ENCODE data around the gene BCL2. TPM values are rescaled to one million over a fixed set of nuclear protein-coding genes. Genes with fewer than 3 reads are reported as not detected.

Gene BCL2
- polyA plus RNA-seq, 1 of the 3 experiments (the other 2 are of a cell fraction): 1.5 TPM

DNA sequence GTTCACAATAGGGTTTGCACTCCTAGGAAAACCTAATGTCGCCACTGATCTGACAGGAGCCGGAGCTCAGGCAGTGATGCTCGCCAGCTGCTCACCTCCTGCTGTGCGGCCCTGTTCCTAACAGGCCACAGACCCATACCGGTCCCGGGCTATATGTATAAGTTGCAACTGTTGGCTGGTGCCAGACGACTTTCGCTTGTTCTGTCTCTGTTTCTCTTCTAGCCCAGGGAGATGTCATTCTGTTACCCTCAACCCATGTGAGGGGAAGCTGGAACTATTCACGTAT lies 170.3 kb downstream of the BCL2 start:
- Histone ChIP-seq H3K79me2 (ENCODE audit: insufficient read depth) (no peaks in the 10 kb centered on the region), H3K9me2 (no peaks in the 10 kb centered on the region), H3F3A (replicated peaks; ENCODE audit: insufficient read depth) (no peaks in the 10 kb centered on the region), H3K9me3 (no peaks in the 10 kb centered on the region), H3K27me3 (ENCODE audit: insufficient read depth) (no peaks in the 10 kb centered on the region), H3K27ac (ENCODE audit: low read depth in 2 of 2, low read length in 1 of 2) (no peak overlapping the region), H4K20me1 (ENCODE audit: insufficient read depth) (no peaks in the 10 kb centered on the region), H3K9ac (no peak overlapping the region), H2AFZ (ENCODE audit: low read depth) (no peak overlapping the region), H3K4me3 (ENCODE audit: low read depth in 2 of 2, low read length in 1 of 2) (no peak overlapping the region), H3K4me1 (ENCODE audit: control insufficient read depth in 1 of 2, insufficient read depth in 2 of 2, low read depth in 1 of 2, low read length in 1 of 2) (peaks cover 0 to 5% of the 10 kb centered on the region in 2 experiments; a peak in 2 of 4 replicates), H3K4me2 (no peak overlapping the region), H3K36me3 (replicated peaks in 1 of 2; ENCODE audit: control insufficient read depth in 1 of 2, insufficient read depth in 2 of 2, low read length in 1 of 2) (no peaks in the 10 kb centered on the region)
- ChIA-PET CTCF (no interaction called here), POLR2A (no interaction called here)
- TF ChIP-seq MXI1 (IDR thresholded peaks at IDR 0.05; ENCODE audit: low read depth, low read length): no peak
- DNase-seq: no peak
- WGBS (ENCODE audit: low lambda C conversion rate): 79% methylated on average over 9 of the region's 9 CpGs

GRCh38 chr18:63148449-63149301 lies 170.9 kb downstream of the BCL2 start:
- Histone ChIP-seq H3K4me2 (no peak overlapping the region), H3K36me3 (replicated peaks in 1 of 2; ENCODE audit: control insufficient read depth in 1 of 2, insufficient read depth in 2 of 2, low read length in 1 of 2) (no peaks in the 10 kb centered on the region), H3K27me3 (ENCODE audit: insufficient read depth) (no peaks in the 10 kb centered on the region), H3K9me2 (no peaks in the 10 kb centered on the region), H3K9me3 (no peaks in the 10 kb centered on the region), H3K9ac (no peak overlapping the region), H3K4me1 (ENCODE audit: control insufficient read depth in 1 of 2, insufficient read depth in 2 of 2, low read depth in 1 of 2, low read length in 1 of 2) (peaks cover 0 to 7% of the 10 kb centered on the region in 2 experiments; a peak in 2 of 4 replicates), H3K4me3 (ENCODE audit: low read depth in 2 of 2, low read length in 1 of 2) (no peak overlapping the region), H3K27ac (ENCODE audit: low read depth in 2 of 2, low read length in 1 of 2) (no peak overlapping the region; a peak in 1 of 4 replicates), H3F3A (replicated peaks; ENCODE audit: insufficient read depth) (no peaks in the 10 kb centered on the region), H4K20me1 (ENCODE audit: insufficient read depth) (no peaks in the 10 kb centered on the region), H3K79me2 (ENCODE audit: insufficient read depth) (no peaks in the 10 kb centered on the region), H2AFZ (ENCODE audit: low read depth) (no peak overlapping the region)
- no peak for DNase-seq
- WGBS (ENCODE audit: low lambda C conversion rate): 83% methylated on average over 14 of the region's 14 CpGs
- TF ChIP-seq EP300 (IDR thresholded peaks at IDR 0.05; ENCODE audit: borderline replicate concordance in 1 of 2, low read depth in 1 of 2, low read length in 1 of 2) (no peak), EZH2phosphoT487 (IDR thresholded peaks at IDR 0.05; ENCODE audit: borderline replicate concordance, low read depth) (no peak), PBX3 (IDR thresholded peaks at IDR 0.05) (no peak), NRF1 (IDR thresholded peaks at IDR 0.05; ENCODE audit: low read depth, low read length) (no peak), MXI1 (IDR thresholded peaks at IDR 0.05; ENCODE audit: low read depth, low read length) (no peak), TEAD4 (IDR thresholded peaks at IDR 0.05; ENCODE audit: borderline replicate concordance, insufficient read depth) (no peak), POLR2AphosphoS5 (IDR thresholded peaks at IDR 0.05; ENCODE audit: low read depth, low read length) (no peak), FOSL2 (IDR thresholded peaks at IDR 0.05; ENCODE audit: borderline replicate concordance, low read depth) (no peak), GATA2 (CRISPR knock-in tag; IDR thresholded peaks at IDR 0.05) (no peak), YY1 (IDR thresholded peaks at IDR 0.05; ENCODE audit: low read depth) (no peak)
- TF ChIP-seq, protein P1, sequence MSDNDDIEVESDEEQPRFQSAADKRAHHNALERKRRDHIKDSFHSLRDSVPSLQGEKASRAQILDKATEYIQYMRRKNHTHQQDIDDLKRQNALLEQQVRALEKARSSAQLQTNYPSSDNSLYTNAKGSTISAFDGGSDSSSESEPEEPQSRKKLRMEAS (IDR thresholded peaks at IDR 0.05; ENCODE audit: low read depth): no peak
- CTCF ChIA-PET: interaction anchor here (1.7 kb wide), 1 partner anchor 29 kb away, joined by 3 read pairs; no protein-coding TSS in a partner anchor
- POLR2A ChIA-PET: no interaction called here

Data from SK-N-SH (cell line).